HAP-1 (cell line): ENCODE data around the gene CBLN3.

ENCODE experiments used
- DNase-seq, 2 experiments: peaks; one replicate each; pipeline ENCODE4 v3.0.0-alpha.2; 2016 to 2020; ENCODE audit warnings: low spot score in 2 of 2
- H3K27me3 ChIP-seq: fragments of 250-450 bp; sonication (Bioruptor Pico); 2 replicates; pipeline ENCODE4 v1.5.1; 2020; ENCODE audit warnings: low read depth, mild to moderate bottlenecking, moderate library complexity
- H3K36me3 ChIP-seq: fragments of 250-450 bp; sonication (Bioruptor Pico); replicated peaks from 2 replicates; pipeline ENCODE4 v1.5.1; 2020; ENCODE audit warnings: mild to moderate bottlenecking
- H3K4me1 ChIP-seq: fragments of 250-450 bp; sonication (Bioruptor Pico); 2 replicates; pipeline ENCODE4 v1.5.1; 2020; ENCODE audit warnings: mild to moderate bottlenecking
- H3K4me3 ChIP-seq: fragments of 250-450 bp; sonication (Bioruptor Pico); 2 replicates; pipeline ENCODE4 v1.5.1; 2020; ENCODE audit warnings: mild to moderate bottlenecking, moderate library complexity
- H3K9me3 ChIP-seq: fragments of 250-450 bp; sonication (Bioruptor Pico); 2 replicates; pipeline ENCODE4 v1.5.1; 2020; ENCODE audit warnings: mild to moderate bottlenecking, moderate library complexity
- in situ Hi-C: fragments of 300-500 bp; cut with MboI; formaldehyde crosslinking; loops from 3 replicates; pipeline ENCODE4 v1.14.3; 2020; ENCODE audit warnings: low sequenced_read_pairs, inconsistent platforms, mixed read lengths

Gene CBLN3

GRCh38 chr14:24411443-24412389 lies 17.8 kb downstream of the CBLN3 start:
- Histone ChIP-seq H3K36me3 (no peaks in the 10 kb centered on the region), H3K4me1 (no peaks in the 10 kb centered on the region), H3K4me3 (no peak overlapping the region), H3K27me3 (no peaks in the 10 kb centered on the region), H3K9me3 (no peaks in the 10 kb centered on the region)
- in situ Hi-C loops = no loop called here
- peak; percentile 37 to 59 for DNase-seq

GRCh38 chr14:24409956-24410355 lies 19.5 kb downstream of the CBLN3 start:
- Histone ChIP-seq H3K27me3 (no peaks in the 10 kb centered on the region), H3K4me1 (peaks cover 3% of the 10 kb centered on the region; the same call in 1 of the 2 replicates), H3K4me3 (no peak overlapping the region), H3K9me3 (no peaks in the 10 kb centered on the region), H3K36me3 (no peaks in the 10 kb centered on the region)
- in situ Hi-C loops = no loop called here
- DNase-seq = no peak

GRCh38 chr14:24409192-24409591 lies 20.3 kb downstream of the CBLN3 start:
- Histone ChIP-seq H3K4me3 (no peak overlapping the region), H3K36me3 (no peaks in the 10 kb centered on the region), H3K4me1 (peaks cover 11% of the 10 kb centered on the region), H3K27me3 (no peaks in the 10 kb centered on the region), H3K9me3 (no peaks in the 10 kb centered on the region)
- in situ Hi-C loops = no loop called here
- DNase-seq = no peak

GRCh38 chr14:24408764-24409163 lies 20.7 kb downstream of the CBLN3 start:
- DNase-seq = no peak

GRCh38 chr14:24407608-24408325 lies 21.7 kb downstream of the CBLN3 start:
- Histone ChIP-seq H3K27me3 (no peaks in the 10 kb centered on the region), H3K9me3 (no peaks in the 10 kb centered on the region), H3K4me1 (peaks cover 15% of the 10 kb centered on the region), H3K4me3 (no peak overlapping the region), H3K36me3 (no peaks in the 10 kb centered on the region)
- in situ Hi-C loops = no loop called here
- DNase-seq = no peak

More at GRCh38 chr14:24408764-24409163, 20.7 kb downstream of the CBLN3 start:
- Histone ChIP-seq H3K9me3 (no peaks in the 10 kb centered on the region), H3K36me3 (no peaks in the 10 kb centered on the region), H3K4me1 (peaks cover 15% of the 10 kb centered on the region), H3K27me3 (no peaks in the 10 kb centered on the region), H3K4me3 (no peak overlapping the region)
- in situ Hi-C loops = no loop called here

GRCh38 chr14:24406416-24406815 lies 23.1 kb downstream of the CBLN3 start:
- Histone ChIP-seq H3K9me3 (no peaks in the 10 kb centered on the region), H3K27me3 (no peaks in the 10 kb centered on the region), H3K4me3 (no peak overlapping the region), H3K4me1 (peaks cover 15% of the 10 kb centered on the region), H3K36me3 (no peaks in the 10 kb centered on the region)
- in situ Hi-C loops = no loop called here
- no peak for DNase-seq

- no peaks in the 10 kb centered on the region for H3K9me3 ChIP-seq
- H3K4me1 ChIP-seq = peaks cover 15% of the 10 kb centered on the region
- H3K27me3 ChIP-seq = no peaks in the 10 kb centered on the region
- in situ Hi-C loops = no loop called here
- H3K4me3 ChIP-seq = no peak overlapping the region
- DNase-seq = no peak
- no peaks in the 10 kb centered on the region for H3K36me3 ChIP-seq
Observed at GRCh38 chr14:24404814-24405213, 24.7 kb downstream of the CBLN3 start.

- H3K27me3 ChIP-seq = no peaks in the 10 kb centered on the region
- H3K36me3 ChIP-seq = no peaks in the 10 kb centered on the region
- peaks cover 23% of the 10 kb centered on the region for H3K4me1 ChIP-seq
- H3K9me3 ChIP-seq = no peaks in the 10 kb centered on the region
- H3K4me3 ChIP-seq = no peak overlapping the region
- in situ Hi-C loops = no loop called here
- DNase-seq = no peak
Observed at GRCh38 chr14:24403294-24403998, 26.0 kb downstream of the CBLN3 start.

GRCh38 chr14:24401810-24402702 lies 27.4 kb downstream of the CBLN3 start:
- H3K27me3 ChIP-seq = no peaks in the 10 kb centered on the region
- DNase-seq = no peak
- no peaks in the 10 kb centered on the region for H3K9me3 ChIP-seq
- in situ Hi-C loops = no loop called here
- H3K4me1 ChIP-seq = peaks cover 23% of the 10 kb centered on the region
- no peaks in the 10 kb centered on the region for H3K36me3 ChIP-seq
- no peak overlapping the region for H3K4me3 ChIP-seq

- Histone ChIP-seq H3K27me3 (no peaks in the 10 kb centered on the region), H3K9me3 (no peaks in the 10 kb centered on the region), H3K4me3 (no peak overlapping the region), H3K4me1 (peaks cover 22% of the 10 kb centered on the region), H3K36me3 (no peaks in the 10 kb centered on the region)
- no peak for DNase-seq
- in situ Hi-C loops = no loop called here
Observed at GRCh38 chr14:24399999-24400718, 29.3 kb downstream of the CBLN3 start.

- no peaks in the 10 kb centered on the region for H3K9me3 ChIP-seq
- no peaks in the 10 kb centered on the region for H3K36me3 ChIP-seq
- H3K4me1 ChIP-seq = peaks cover 15% of the 10 kb centered on the region
- no peak for DNase-seq
- in situ Hi-C loops = no loop called here
- peak overlapping the region; percentile 31 for H3K4me3 ChIP-seq
- H3K27me3 ChIP-seq = no peaks in the 10 kb centered on the region
Observed at GRCh38 chr14:24399447-24399822, 30.0 kb downstream of the CBLN3 start.

GRCh38 chr14:24398653-24399446 lies 30.6 kb downstream of the CBLN3 start, which contains the start of gene NYNRIN:
Gene NYNRIN (plus strand): TSS chr14:24399003. CDS start chr14:24399247, 244 bp downstream.
- no peaks in the 10 kb centered on the region for H3K27me3 ChIP-seq
- in situ Hi-C loops = no loop called here
- DNase-seq = peak; percentile 8 to 74
- no peaks in the 10 kb centered on the region for H3K36me3 ChIP-seq
- H3K4me3 ChIP-seq = peak within 1 kb of the TSS; percentile 31
- H3K9me3 ChIP-seq = no peaks in the 10 kb centered on the region
- H3K4me1 ChIP-seq = peaks cover 9% of the 10 kb centered on the region
